Transverse colon (tissue), 4 donors: Measurements from ENCODE around the gene AOPEP.

ENCODE experiments used
- CTCF ChIP-seq, 5 experiments: fragments of 200-600 bp in 3 of 5; fragments of 450-650 bp in 2 of 5; sonication (generic) in 3 of 5; IDR thresholded peaks; 1 replicate in 2 of 5; 2 replicates in 3 of 5; pipeline ENCODE4 v1.5.1; 2016 to 2017; ENCODE audit warnings: antibody characterized with exemption in 5 of 5, inconsistent platforms in 3 of 5, mild to moderate bottlenecking in 2 of 5, moderate library complexity in 1 of 5
- EP300 ChIP-seq: sonication (generic); formaldehyde crosslinking; IDR thresholded peaks from one replicate; pipeline ENCODE4 v1.6.1; 2017; ENCODE audit warnings: antibody characterized with exemption, low read depth
- POLR2A ChIP-seq: fragments of 450-650 bp; IDR thresholded peaks from one replicate; pipeline ENCODE4 v1.6.1; 2016; ENCODE audit warnings: antibody characterized with exemption, mild to moderate bottlenecking, moderate library complexity
- POLR2AphosphoS5 ChIP-seq, 3 donors: sonication (generic); formaldehyde crosslinking; IDR thresholded peaks; one replicate each; pipeline ENCODE4 v1.6.1; 2016; ENCODE audit warnings: antibody characterized with exemption in 3 of 3

GRCh38 chr9:94821098-94821887 lies 94.8 kb downstream of the AOPEP start:
- no peak for TF ChIP-seq CTCF (IDR thresholded peaks at IDR 0.05)
- TF ChIP-seq EP300: no peak
- no peak for TF ChIP-seq POLR2AphosphoS5 (IDR thresholded peaks at IDR 0.05)
- TF ChIP-seq POLR2A: no peak
